WTC11 (cell line): ENCODE results near the gene TSPO. TPM values are rescaled to one million over a fixed set of nuclear protein-coding genes. Genes with fewer than 3 reads are reported as not detected.

Source experiments
- ATAC-seq: fragments of 200-7000 bp; cut with Tn5 transposase; 2 replicates; pipeline ENCODE4 v1.10.0; 2021; ENCODE audit warnings: mild to moderate bottlenecking, moderate library complexity
- CTCF ChIA-PET: fragments of 300-600 bp; sonication (Branson Sonifier 250); formaldehyde crosslinking; loops from one replicate; lab custom pipeline; 2021; ENCODE audit warnings: antibody characterized with exemption; lab: Charles Lee
- POLR2A ChIA-PET: fragments of 350-600 bp; sonication (Branson Sonifier 250); formaldehyde crosslinking; loops from one replicate; lab custom pipeline; 2021; ENCODE audit warnings: antibody characterized with exemption; lab: Charles Lee
- DNase-seq: peaks from one replicate; pipeline ENCODE4 v3.0.0; 2021; ENCODE audit warnings: low spot score
- H3K27ac Mint-ChIP-seq: 2 replicates; pipeline ENCODE4 v1.8.0; 2021; ENCODE audit warnings: mixed read lengths
- H3K27me3 Mint-ChIP-seq: 2 replicates; pipeline ENCODE4 v1.8.0; 2021; ENCODE audit warnings: low read depth, mild to moderate bottlenecking, moderate library complexity, mixed read lengths
- H3K36me3 Mint-ChIP-seq: 2 replicates; pipeline ENCODE4 v1.8.0; 2021; ENCODE audit warnings: mixed read lengths
- H3K4me1 Mint-ChIP-seq: 2 replicates; pipeline ENCODE4 v1.8.0; 2022; ENCODE audit warnings: mixed read lengths
- H3K4me3 Mint-ChIP-seq: 2 replicates; pipeline ENCODE4 v1.8.0; 2021; ENCODE audit warnings: mild to moderate bottlenecking, moderate library complexity, mixed read lengths
- H3K9me3 Mint-ChIP-seq: 2 replicates; pipeline ENCODE4 v1.8.0; 2021; ENCODE audit warnings: mixed read lengths
- ATF1 ChIP-seq: sonication (generic); formaldehyde crosslinking; IDR thresholded peaks from 2 replicates; pipeline ENCODE4 v1.8.1; 2023; ENCODE audit warnings: mild to moderate bottlenecking, moderate library complexity, missing genetic modification reagents
- ATF2 ChIP-seq: sonication (generic); formaldehyde crosslinking; IDR thresholded peaks from 2 replicates; pipeline ENCODE4 v1.8.1; 2022; ENCODE audit warnings: low read depth, missing genetic modification reagents, borderline replicate concordance
- CREB1 ChIP-seq: sonication (generic); formaldehyde crosslinking; IDR thresholded peaks from 2 replicates; pipeline ENCODE4 v1.8.0; 2023; ENCODE audit warnings: mild to moderate bottlenecking, missing genetic modification reagents
- E2F5 ChIP-seq: sonication (generic); formaldehyde crosslinking; IDR thresholded peaks from 2 replicates; pipeline ENCODE4 v1.8.1; 2022; ENCODE audit warnings: mild to moderate bottlenecking, moderate library complexity, missing genetic modification reagents
- HMGXB4 ChIP-seq: sonication (generic); formaldehyde crosslinking; IDR thresholded peaks from 2 replicates; pipeline ENCODE4 v1.8.1; 2023; ENCODE audit warnings: mild to moderate bottlenecking, moderate library complexity, missing genetic modification reagents
- IRF1 ChIP-seq: sonication (generic); formaldehyde crosslinking; IDR thresholded peaks from 2 replicates; pipeline ENCODE4 v1.8.0; 2023; ENCODE audit warnings: missing genetic modification reagents
- JUN ChIP-seq: sonication (generic); formaldehyde crosslinking; IDR thresholded peaks from 2 replicates; pipeline ENCODE4 v1.8.0; 2023; ENCODE audit warnings: mild to moderate bottlenecking, missing genetic modification reagents
- NR1H2 ChIP-seq: sonication (generic); formaldehyde crosslinking; IDR thresholded peaks from 2 replicates; pipeline ENCODE4 v1.9.0; 2021; ENCODE audit warnings: mild to moderate bottlenecking, moderate library complexity, missing genetic modification reagents
- NR3C1 ChIP-seq: sonication (generic); formaldehyde crosslinking; conservative IDR thresholded peaks from 2 replicates; pipeline ENCODE4 v1.8.1; 2023; ENCODE audit warnings: low read depth, mild to moderate bottlenecking, missing genetic modification reagents
- OVOL2 ChIP-seq: fragments of 250-450 bp; sonication (Bioruptor Pico); IDR thresholded peaks from 2 replicates; pipeline ENCODE4 v1.9.0; 2021; ENCODE audit warnings: mild to moderate bottlenecking, borderline replicate concordance
- PREB ChIP-seq: sonication (generic); formaldehyde crosslinking; IDR thresholded peaks from 2 replicates; pipeline ENCODE4 v1.8.1; 2022; ENCODE audit warnings: mild to moderate bottlenecking, missing genetic modification reagents, moderate library complexity, borderline replicate concordance
- SOX15 ChIP-seq: fragments of 250-450 bp; sonication (Bioruptor Pico); IDR thresholded peaks from 2 replicates; pipeline ENCODE4 v1.9.0; 2021; ENCODE audit warnings: mild to moderate bottlenecking
- SP1 ChIP-seq: sonication (generic); formaldehyde crosslinking; conservative IDR thresholded peaks from 2 replicates; pipeline ENCODE4 v1.8.1; 2022; ENCODE audit warnings: missing genetic modification reagents
- STAT6 ChIP-seq: sonication (generic); formaldehyde crosslinking; conservative IDR thresholded peaks from 2 replicates; pipeline ENCODE4 v1.8.1; 2023; ENCODE audit warnings: mild to moderate bottlenecking, low read depth, missing genetic modification reagents, moderate library complexity
- TEAD4 ChIP-seq: sonication (generic); formaldehyde crosslinking; IDR thresholded peaks from 2 replicates; pipeline ENCODE4 v1.8.0; 2022; ENCODE audit warnings: mild to moderate bottlenecking, missing genetic modification reagents
- USF1 ChIP-seq: sonication (generic); formaldehyde crosslinking; IDR thresholded peaks from 2 replicates; pipeline ENCODE4 v1.8.0; 2022; ENCODE audit warnings: mild to moderate bottlenecking, missing genetic modification reagents
- ZBTB43 ChIP-seq: sonication (generic); formaldehyde crosslinking; IDR thresholded peaks from 2 replicates; pipeline ENCODE4 v1.8.1; 2023; ENCODE audit warnings: mild to moderate bottlenecking, missing genetic modification reagents
- ZNF219 ChIP-seq: sonication (generic); formaldehyde crosslinking; IDR thresholded peaks from 2 replicates; pipeline ENCODE4 v1.8.0; 2023; ENCODE audit warnings: missing genetic modification reagents, mild to moderate bottlenecking, borderline replicate concordance
- total RNA-seq: library from RNA; stranded (reverse); gene quantifications from 3 replicates; pipeline ENCODE4 v1.2.3, GENCODE V29; 2021

Gene TSPO
- total RNA-seq, 1 experiment from 2014 or later, result 21.9 TPM

- POLR2A ChIA-PET, result no interaction called here
- peaks cover 42% of the 10 kb centered on the region for H3K36me3 Mint-ChIP-seq
- no peak for ATAC-seq
- CTCF ChIA-PET, result interaction anchor here (1.6 kb wide), 1 partner anchor 47 kb away, joined by 5 read pairs; no protein-coding TSS in a partner anchor
- H3K4me3 Mint-ChIP-seq, result no peak overlapping the region
- no peaks in the 10 kb centered on the region for H3K27me3 Mint-ChIP-seq
- H3K4me1 Mint-ChIP-seq, result peaks cover 18% of the 10 kb centered on the region
- no peak for DNase-seq
- H3K9me3 Mint-ChIP-seq, result no peaks in the 10 kb centered on the region
- H3K27ac Mint-ChIP-seq, result peak overlapping the region; percentile 86; the same call in 1 of the 2 replicates
- TF ChIP-seq PREB (no peak), ZNF219 (no peak), IRF1 (CRISPR knock-in tag) (no peak), USF1 (no peak), ATF2 (no peak), SP1 (CRISPR knock-in tag) (no peak), E2F5 (no peak), JUN (no peak), ATF1 (CRISPR knock-in tag) (no peak), CREB1 (CRISPR knock-in tag) (no peak), TEAD4 (CRISPR knock-in tag) (no peak), STAT6 (CRISPR knock-in tag) (no peak), NR3C1 (CRISPR knock-in tag) (no peak), ZBTB43 (CRISPR knock-in tag) (no peak), HMGXB4 (CRISPR knock-in tag) (no peak), OVOL2 (CRISPR knock-in tag) (no peak), NR1H2 (CRISPR knock-in tag) (no peak), SOX15 (CRISPR knock-in tag) (no peak)
Measured at GRCh38 chr22:43181321-43182076, 30.1 kb downstream of the TSPO start.
